ENCODE measurements around the gene CDC42EP4.

Gene CDC42EP4

DNA sequence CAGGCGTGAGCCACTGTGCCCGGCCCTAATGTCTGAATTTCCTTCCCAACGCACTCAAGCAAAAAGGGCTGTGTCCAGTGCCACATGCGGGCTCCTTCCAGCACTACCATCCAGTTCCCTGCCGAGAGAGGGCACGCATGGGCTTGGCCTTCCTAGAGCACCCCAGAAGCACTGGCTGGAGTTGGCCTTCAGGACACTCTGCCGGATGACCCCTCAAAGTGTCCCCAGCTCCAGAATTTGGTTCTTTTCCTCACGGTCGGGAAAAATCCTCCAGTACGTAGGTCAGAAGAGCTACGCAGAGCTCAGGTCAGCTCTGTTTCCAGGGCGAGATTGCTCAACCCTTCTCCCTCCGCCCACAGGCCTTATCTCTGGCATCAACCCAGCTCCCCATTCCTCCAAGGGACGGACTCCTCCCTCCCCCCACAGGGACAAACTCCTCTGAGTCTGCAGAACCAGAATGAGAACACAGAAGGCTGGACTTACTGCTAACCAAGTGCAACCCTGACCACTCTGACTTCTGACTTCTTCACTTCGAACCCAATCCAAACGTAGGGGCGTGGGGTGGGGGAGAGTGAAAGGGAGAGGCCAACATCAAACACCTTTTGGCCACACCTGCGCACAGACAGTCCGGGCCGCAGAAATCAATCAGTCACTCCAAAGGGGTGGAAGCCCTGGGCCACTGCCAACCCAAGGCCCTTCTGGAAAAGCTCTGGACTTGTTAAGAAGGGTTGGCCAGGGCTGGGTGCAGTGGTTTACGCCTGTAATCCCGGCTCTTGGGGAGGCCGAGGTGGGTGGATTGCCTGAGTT lies 3.6 kb downstream of the CDC42EP4 start:
- DNase-seq (ENCODE audit: extremely low read depth, low read depth): no peak
- TF ChIP-seq CTCF (IDR thresholded peaks at IDR 0.05; ENCODE audit: low read depth, low read length): no peak

DNA sequence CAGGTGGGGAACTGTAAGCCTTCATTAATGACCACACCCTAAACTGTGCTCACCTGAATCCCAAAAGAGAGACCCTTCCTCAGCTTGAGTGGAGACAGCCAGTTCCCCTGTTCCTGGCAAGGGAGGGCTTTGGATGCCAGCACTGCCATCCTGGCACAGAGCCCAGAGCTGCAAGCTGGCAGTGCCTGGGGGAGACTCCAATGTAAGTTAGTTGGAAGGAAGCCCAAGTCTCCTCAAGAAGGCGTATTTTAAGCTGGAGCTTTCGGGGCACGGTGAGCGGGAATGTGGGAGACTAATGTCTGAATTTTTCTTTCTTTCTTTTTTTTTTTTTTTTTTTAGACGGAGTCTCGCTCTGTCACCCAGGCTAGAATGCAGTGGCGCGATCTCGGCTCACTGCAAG lies 4.7 kb downstream of the CDC42EP4 start:
- TF ChIP-seq CTCF (IDR thresholded peaks at IDR 0.05; ENCODE audit: low read depth, low read length): no peak
- no peak for DNase-seq (ENCODE audit: extremely low read depth, low read depth)

GRCh38 chr17:73305845-73306836 lies 5.7 kb downstream of the CDC42EP4 start:
- no peak for TF ChIP-seq CTCF (IDR thresholded peaks at IDR 0.05; ENCODE audit: low read depth, low read length)
- no peak for DNase-seq (ENCODE audit: extremely low read depth, low read depth)

DNA sequence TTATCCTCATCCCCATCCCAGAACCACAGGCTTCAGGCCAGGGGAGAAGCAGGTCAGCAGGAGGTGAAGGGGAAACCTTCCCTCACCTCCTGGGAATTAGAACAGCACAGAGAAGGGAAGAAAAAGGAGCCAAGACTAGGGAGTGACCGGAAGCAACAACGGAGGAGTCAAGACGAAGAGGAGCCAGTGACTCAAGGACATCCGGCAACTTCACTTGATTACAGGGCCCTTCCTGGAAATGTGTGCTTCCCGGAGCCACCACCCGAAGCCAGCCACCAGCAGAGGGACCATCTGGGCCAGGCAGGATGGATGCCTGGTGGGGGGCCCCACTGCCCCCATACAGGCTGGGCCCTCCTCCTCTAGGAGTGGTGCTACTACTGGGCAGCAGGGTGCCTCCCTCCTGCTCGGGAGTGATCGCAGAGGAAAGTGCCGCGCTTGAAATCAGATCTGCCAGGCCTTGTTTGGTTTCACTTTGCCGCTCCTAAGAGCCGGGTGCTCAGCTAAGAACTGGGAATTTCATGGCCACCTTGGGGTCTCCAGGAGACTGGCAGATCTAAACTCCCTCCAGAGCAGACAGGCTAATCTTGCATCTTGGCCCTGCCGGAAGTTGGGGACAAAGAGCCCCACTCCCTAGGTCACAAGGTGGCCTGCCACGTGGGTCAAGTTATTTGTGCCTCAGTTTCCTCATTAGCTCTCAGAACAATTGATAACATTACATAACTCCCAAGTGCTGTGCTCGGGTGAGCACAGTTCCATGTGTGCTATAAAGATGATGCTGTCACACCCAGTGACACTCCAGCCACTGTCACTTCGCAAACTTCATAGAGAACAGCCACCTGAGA lies 6.6 kb downstream of the CDC42EP4 start:
- TF ChIP-seq CTCF (IDR thresholded peaks at IDR 0.05; ENCODE audit: low read depth, low read length): peak; percentile 44
- DNase-seq (ENCODE audit: extremely low read depth, low read depth): no peak

GRCh38 chr17:73304438-73304837 lies 7.4 kb downstream of the CDC42EP4 start:
- no peak for DNase-seq (ENCODE audit: extremely low read depth, low read depth)
- TF ChIP-seq CTCF (IDR thresholded peaks at IDR 0.05; ENCODE audit: low read depth, low read length): no peak

GRCh38 chr17:73302189-73302588 lies 9.6 kb downstream of the CDC42EP4 start:
- no peak for DNase-seq (ENCODE audit: extremely low read depth, low read depth)
- no peak for TF ChIP-seq CTCF (IDR thresholded peaks at IDR 0.05; ENCODE audit: low read depth, low read length)

Measured in AG09319 (cell line).